Measurements from ENCODE around the gene ZBED3.
"Not testable (repeated sequence)": the region's sequence is repeated elsewhere in the genome, so short reads cannot be mapped to it uniquely, and the experiment has no call there.

Gene ZBED3

DNA sequence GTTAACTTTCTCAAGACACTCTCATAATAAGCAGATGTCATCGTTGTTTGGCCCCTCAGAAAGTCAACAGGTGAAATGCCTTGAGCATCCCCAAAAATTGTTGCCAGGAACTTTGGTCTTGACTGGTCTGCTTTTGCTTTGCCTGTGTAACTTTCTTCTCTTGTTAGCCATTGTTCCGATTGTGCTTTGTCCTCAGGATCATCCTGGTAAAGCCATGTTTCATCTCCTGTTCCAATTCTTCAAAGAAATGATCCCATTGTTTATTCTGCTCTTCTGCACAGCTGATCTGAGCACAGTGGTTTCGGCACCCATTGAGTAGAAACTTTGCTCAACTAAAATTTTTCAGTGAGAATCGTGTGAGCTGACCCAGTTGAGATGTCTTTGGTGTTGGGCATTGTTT, 8.1 kb upstream of the ZBED3 start:
- no peak for DNase-seq
- TF ChIP-seq GATA1 (IDR thresholded peaks at IDR 0.05; ENCODE audit: low read depth, low read length): no peak
- TF ChIP-seq POLR2A (IDR thresholded peaks at IDR 0.05; ENCODE audit: low read length): no peak

DNA sequence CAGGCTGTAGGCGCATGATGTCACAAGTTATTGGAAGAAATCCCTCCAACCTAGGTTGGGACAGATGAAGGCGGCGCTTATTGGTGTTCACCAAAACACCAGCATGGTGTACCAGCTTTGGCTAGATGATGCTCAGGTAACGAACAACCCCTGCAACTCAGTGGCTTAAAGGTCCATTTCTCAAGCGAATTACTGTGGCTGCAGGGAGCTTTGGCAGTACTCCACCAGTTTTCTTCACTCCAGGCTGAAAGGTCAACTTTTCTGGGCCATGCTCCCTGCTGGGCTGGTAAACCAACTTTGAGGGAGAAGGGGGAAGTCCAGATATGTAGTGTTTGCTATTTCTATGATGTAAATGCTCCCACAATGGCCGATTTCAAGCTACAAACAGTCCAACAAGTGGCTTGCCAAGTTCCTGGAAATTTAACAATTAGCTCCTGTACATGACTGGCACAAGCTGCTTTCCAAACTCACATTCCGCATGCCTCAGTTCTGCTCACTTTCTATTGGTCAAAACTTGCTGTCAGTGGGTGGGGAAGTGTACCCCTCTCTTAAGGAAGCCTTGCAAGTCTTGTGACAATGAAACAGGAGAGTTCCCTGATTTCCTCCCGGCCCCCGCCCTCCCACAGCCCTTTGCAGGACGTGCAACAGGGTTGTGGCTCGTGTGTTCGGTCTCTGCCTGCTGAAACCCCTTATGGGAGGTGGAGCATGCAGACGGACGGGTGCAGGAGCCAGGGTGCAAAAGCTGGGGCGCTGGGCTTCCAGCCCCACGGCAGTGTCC, 588 bp upstream of the ZBED3 start:
- TF ChIP-seq POLR2A (IDR thresholded peaks at IDR 0.05; ENCODE audit: low read length) (no peak), GATA1 (IDR thresholded peaks at IDR 0.05; ENCODE audit: low read depth, low read length) (no peak)
- no peak for DNase-seq

DNA sequence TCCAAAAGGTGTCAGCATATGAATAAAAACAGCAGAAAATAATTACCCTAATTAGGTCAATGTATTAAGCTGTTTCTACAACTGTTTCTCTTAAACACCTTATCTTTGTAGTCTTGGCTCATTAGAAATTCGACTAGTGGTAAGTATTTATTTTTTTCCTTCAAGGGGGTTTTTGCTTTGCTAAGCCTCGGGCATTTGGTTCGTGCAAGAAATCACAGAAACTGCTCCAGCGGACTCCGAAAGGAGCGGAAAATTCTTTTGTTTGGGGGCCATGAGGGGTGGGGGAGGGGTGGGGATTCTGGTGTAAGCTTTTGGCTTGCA, 757 bp downstream of the ZBED3 start:
- no peak for DNase-seq
- no peak for TF ChIP-seq GATA1 (IDR thresholded peaks at IDR 0.05; ENCODE audit: low read depth, low read length)
- no peak for TF ChIP-seq POLR2A (IDR thresholded peaks at IDR 0.05; ENCODE audit: low read length)

DNA sequence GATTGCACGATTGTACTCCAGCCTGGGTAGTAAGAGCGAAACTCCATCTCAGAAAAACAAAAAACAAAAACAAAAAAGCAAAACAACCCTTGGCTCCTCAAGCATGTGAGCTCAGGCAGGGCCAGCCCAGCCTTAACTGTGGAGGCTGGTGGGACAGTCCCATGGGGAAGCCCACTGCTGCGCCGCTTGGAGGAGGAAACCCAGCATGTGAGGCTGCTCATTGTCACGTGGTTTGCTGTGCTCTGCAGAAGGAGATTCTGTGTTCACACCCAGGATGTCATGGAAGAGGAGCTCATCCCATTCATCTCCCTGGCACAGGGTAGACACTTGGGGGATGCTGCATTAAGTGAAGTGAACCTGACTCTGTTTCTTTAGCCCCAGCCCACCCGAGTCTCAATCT, 4.0 kb downstream of the ZBED3 start:
- TF ChIP-seq POLR2A (IDR thresholded peaks at IDR 0.05; ENCODE audit: low read length) (no peak), GATA1 (IDR thresholded peaks at IDR 0.05; ENCODE audit: low read depth, low read length) (no peak)
- DNase-seq: no peak

DNA sequence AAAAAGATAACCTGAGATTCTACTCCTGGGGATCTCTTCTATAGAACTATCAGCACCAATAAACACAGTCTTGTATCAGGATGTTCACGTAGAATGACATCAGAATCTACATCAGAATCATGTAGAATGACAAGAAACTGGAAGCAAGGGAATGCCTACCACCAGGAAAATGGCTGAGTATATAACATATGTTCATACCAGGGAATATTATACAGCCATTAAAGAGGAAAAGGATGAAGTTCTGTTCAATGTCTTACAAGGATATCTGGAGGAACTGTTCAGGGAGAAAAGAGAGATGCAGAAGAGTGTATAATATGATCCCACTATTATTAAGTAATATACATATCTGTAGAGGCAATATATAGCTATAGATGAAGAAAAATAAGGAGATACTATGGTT, 4.8 kb downstream of the ZBED3 start:
- no peak for DNase-seq

DNA sequence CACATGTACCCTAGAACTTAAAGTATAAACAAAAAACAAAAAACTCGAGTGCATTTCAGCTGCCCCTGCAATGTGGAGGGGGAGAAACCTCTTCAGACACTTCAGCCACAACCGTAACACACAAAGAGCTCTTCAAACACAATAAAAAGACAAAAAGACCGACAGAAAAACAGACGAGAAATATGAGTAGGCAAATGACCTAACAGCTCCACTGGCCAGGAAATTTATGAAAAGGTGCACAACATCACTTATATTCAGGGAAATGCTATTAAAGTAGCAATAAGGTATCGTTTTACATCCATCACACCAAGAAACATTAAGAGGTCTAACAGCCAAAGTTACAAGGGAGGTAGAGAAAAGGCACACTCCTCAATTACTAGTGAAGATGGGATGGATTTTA, 6.2 kb downstream of the ZBED3 start:
- TF ChIP-seq POLR2A (IDR thresholded peaks at IDR 0.05; ENCODE audit: low read length) (no peak), GATA1 (IDR thresholded peaks at IDR 0.05; ENCODE audit: low read depth, low read length) (no peak)
- DNase-seq: no peak

More for the DNA sequence above, 4.8 kb downstream of the ZBED3 start:
- TF ChIP-seq POLR2A (IDR thresholded peaks at IDR 0.05; ENCODE audit: low read length): no peak

DNA sequence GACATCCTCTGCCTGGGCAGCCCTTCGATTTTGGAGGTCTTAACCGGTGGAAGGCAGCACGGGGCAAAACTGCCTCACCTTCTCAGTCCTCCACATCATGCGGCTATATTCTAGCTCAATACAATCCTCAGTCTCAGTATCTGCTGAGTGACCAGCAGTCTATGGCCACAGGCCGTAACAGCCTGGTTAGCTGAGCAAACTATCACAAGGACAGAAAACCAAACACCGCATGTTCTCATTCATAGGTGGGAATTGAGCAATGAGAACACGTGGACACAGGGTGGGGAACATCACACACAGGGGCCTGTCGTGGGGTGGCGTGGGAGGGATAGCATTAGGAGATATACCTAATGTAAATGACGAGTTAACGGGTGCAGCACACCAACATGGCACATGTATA, 6.6 kb downstream of the ZBED3 start:
- DNase-seq: not testable (repeated sequence)

DNA sequence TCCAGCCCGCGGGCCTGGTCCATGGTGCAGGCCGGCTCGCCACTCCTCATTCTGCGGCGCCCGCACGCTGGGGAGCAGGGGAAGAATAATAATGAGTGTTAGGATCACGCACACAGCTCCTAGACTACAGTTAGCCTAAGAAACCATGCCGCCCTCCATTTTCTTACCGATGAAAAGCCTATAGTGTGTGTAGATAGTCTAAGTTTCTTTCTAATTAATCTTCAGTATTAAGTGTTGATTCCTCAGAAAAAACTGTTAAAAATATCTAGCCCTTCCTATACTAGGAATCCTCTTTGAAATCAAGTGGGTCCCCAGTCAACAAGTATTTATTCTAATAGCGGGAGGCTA, 9.3 kb downstream of the ZBED3 start:
- DNase-seq: no peak
- TF ChIP-seq POLR2A (IDR thresholded peaks at IDR 0.05; ENCODE audit: low read length) (no peak), GATA1 (IDR thresholded peaks at IDR 0.05; ENCODE audit: low read depth, low read length) (no peak)

DNA sequence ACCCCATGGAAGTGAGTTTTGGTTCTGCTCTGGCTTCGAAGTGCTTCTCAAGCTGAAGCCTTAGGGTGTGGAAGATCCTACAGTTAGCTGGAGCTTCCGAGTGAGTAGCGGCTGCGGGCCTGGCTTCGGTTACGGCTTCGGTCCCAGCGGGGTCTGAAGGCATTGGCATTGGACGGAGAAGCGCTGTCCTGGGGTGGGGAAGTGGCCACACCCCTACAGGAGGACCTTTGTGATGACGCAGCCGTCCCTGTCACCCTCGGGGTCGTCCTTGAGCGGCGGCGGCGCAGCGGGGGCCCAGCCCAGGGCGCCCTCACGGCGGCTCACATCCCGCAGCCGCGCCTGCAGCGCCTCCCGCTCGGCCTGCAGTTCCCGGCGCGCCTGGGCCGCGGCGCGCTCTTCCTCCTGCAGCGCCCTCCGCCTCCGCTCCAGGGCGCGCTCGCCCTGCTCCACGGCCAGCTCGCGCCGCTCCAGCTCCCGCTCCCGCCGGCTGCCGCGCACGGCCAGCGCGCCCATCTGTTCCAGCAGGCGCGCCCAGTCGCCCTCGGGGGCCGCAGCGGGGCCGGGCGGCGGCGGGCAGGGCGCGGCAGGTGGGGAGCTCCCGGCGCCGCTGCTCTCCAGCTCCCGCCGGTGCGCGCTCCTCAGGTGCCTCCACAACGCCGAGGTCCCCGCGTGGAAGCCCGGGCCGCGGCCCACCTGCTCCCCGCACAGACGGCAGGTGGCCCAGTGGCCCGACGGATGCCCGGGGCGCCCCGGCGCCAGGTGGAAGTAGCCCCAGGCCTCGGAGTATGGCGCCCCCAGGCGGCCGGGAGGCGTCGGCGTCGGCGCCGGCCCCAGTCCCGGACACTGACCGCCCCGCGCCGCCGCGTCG, 9.9 kb downstream of the ZBED3 start:
- TF ChIP-seq POLR2A (IDR thresholded peaks at IDR 0.05; ENCODE audit: low read length) (peak; percentile 33), GATA1 (IDR thresholded peaks at IDR 0.05; ENCODE audit: low read depth, low read length) (no peak)
- DNase-seq: peak; percentile 82 to 86

DNA sequence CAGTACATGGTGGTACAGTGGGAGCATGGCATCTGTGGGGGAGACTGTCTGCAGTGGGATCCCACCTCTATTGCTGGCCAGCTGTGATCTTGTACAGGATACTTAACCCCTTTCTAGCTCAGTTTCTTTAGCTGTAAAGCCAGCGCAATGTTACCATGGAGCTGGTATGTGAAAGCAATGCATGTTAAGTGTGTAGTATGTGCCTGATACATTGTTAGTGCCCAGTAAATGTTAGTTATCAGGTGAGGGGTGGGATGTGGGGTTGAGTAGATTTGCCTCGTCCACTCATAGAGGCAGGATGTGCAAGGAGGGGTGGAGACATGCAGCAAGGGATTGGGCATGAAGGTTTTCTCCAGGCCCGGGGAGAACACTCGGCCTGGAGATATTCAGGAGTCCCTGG, 12.3 kb downstream of the ZBED3 start:
- TF ChIP-seq POLR2A (IDR thresholded peaks at IDR 0.05; ENCODE audit: low read length): no peak
- no peak for TF ChIP-seq GATA1 (IDR thresholded peaks at IDR 0.05; ENCODE audit: low read depth, low read length)

DNA sequence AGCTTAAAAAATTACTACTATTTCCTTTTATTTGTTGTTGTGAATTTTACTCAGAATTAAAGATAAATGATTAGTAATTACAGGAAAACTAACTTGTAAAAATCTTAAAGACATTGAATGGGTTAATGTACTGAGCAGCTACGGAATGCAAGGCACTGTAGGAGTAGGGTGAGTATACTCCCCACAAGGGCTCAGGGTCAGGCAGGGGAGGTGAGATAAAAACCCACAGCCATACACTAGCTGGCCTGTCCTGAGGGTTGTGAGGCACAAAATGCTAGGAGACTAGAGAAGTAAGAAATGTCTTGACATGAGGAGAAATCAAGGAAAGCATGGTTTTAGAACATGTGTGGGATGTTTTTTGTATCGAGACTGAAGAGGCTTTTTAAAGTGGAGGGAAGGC, 13.4 kb downstream of the ZBED3 start:
- no peak for TF ChIP-seq POLR2A (IDR thresholded peaks at IDR 0.05; ENCODE audit: low read length)
- TF ChIP-seq GATA1 (IDR thresholded peaks at IDR 0.05; ENCODE audit: low read depth, low read length): no peak
- no peak for DNase-seq

More for the DNA sequence above, 12.3 kb downstream of the ZBED3 start:
- no peak for DNase-seq

DNA sequence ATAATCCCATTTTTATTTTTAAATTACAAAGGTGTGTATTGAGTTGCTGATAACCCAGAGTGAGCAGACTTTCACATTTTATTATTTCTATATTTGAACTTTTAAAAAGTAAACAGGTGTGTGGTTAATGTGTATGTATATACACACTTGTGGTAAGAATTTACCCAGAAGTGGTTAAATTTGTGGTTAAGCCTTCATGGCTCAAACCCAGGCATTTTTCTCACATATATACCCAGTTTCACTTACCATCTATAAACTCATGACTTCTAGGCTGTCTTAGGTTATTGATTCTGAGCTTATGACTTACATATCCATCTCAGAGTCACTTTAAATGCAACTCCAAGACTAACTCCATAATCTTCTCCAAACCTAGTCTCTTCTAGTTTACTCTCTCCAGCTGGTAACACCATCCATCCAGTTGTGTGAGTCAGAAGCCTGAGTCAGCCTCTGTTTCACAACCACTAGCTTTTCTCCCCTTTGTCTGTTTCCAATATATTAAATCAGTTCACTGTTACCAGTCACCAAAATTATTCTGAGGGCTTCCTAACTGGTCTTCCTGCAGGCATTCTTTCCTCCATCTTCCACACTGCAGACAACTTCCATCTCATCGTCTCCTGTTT, 20.2 kb downstream of the ZBED3 start:
- TF ChIP-seq POLR2A (IDR thresholded peaks at IDR 0.05; ENCODE audit: low read length) (no peak), GATA1 (IDR thresholded peaks at IDR 0.05; ENCODE audit: low read depth, low read length) (no peak)
- DNase-seq: no peak

DNA sequence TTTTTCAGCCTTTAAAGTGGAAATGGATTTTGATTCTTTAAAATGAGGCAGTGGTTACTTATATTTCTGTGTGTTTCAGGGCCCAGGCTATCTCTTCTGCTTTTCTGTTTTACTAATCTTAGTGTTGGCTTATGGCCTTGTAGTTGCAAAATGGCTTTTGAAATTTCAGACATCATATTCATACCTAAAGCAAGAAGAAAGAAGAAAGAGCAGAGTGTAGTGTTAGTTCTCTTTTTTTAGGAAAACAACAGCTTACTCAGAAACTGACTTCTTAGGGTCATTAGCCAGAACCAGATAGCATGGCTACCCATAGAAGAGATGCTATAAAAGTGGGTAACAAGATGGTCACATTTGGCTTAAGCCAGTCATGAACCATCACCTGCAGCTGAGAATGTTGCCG, 20.9 kb downstream of the ZBED3 start:
- TF ChIP-seq GATA1 (IDR thresholded peaks at IDR 0.05; ENCODE audit: low read depth, low read length): no peak

DNA sequence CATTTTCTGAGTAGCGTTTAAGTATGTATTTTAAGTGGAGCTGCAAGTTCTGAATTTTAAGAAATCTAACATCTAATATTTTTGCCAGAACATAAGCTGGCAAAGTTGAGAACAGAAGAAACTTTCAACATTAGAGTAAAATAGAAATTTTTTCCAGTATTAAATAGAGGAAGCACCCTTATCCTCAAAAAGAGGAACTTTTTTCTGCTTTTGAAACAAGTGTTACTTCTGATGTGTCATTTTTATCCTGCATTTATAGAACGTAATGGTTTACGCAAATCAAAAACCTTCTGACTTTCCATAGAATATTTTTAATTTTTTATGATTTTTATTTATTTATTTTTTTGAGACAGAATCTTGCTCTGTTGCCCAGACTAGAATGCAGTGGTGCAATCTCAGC, 21.8 kb downstream of the ZBED3 start:
- TF ChIP-seq GATA1 (IDR thresholded peaks at IDR 0.05; ENCODE audit: low read depth, low read length): no peak
- TF ChIP-seq POLR2A (IDR thresholded peaks at IDR 0.05; ENCODE audit: low read length): no peak
- DNase-seq: no peak

More for the DNA sequence above, 20.9 kb downstream of the ZBED3 start:
- no peak for DNase-seq

DNA sequence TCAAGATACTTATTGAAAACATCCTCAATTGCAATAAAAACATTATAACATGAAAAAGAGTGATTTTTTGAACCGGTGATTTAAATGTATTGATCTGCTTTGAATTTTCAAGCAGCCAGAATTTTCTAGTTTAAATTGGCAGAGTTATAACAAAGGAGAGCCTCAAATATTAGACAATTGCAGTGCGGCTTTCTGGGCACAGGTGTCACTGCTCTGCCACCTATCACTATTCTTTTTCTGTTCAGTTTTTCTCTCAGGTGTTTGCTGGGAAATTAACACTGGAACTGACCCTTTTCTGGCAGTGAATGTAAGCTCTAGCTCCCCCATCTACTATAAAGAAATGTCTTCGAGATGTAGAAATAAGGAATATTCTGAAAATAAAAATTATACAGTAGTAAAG, 23.0 kb downstream of the ZBED3 start:
- DNase-seq: no peak
- TF ChIP-seq POLR2A (IDR thresholded peaks at IDR 0.05; ENCODE audit: low read length) (no peak), GATA1 (IDR thresholded peaks at IDR 0.05; ENCODE audit: low read depth, low read length) (no peak)
